LNCAP (cell line): ENCODE measurements around the gene BARHL1.

Source experiments
- CTCF ChIP-seq: fragments of 450-650 bp; IDR thresholded peaks from 2 replicates; pipeline ENCODE4 v1.5.1; 2017; ENCODE audit warnings: mild to moderate bottlenecking

BARHL1 gene

GRCh38 chr9:132572921-132573320 lies 9.5 kb upstream of the BARHL1 start:
- TF ChIP-seq CTCF = no peak

GRCh38 chr9:132575005-132575609 lies 7.3 kb upstream of the BARHL1 start:
- peak; percentile 80 for TF ChIP-seq CTCF

GRCh38 chr9:132575811-132576210 lies 6.6 kb upstream of the BARHL1 start:
- TF ChIP-seq CTCF = no peak

GRCh38 chr9:132577119-132577518 lies 5.3 kb upstream of the BARHL1 start:
- no peak for TF ChIP-seq CTCF

GRCh38 chr9:132578367-132578932 lies 4.0 kb upstream of the BARHL1 start:
- TF ChIP-seq CTCF = no peak

GRCh38 chr9:132579427-132579798 lies 3.0 kb upstream of the BARHL1 start:
- TF ChIP-seq CTCF = no peak

GRCh38 chr9:132582786-132583583 lies 579 bp downstream of the BARHL1 start:
- TF ChIP-seq CTCF = no peak
